Large intestine (tissue), 3 donors: ENCODE results near the gene RNF13. TPM values are rescaled to one million over a fixed set of nuclear protein-coding genes. Genes with fewer than 3 reads are reported as not detected.
A peak's percentile ranks its signal among the peaks of the same experiment; 100 is the strongest.

ENCODE experiments used
- DNase-seq, 2 donors: peaks; one replicate each; pipeline versions ENCODE4 v3.0.0 to v3.0.0-alpha.2; 2013
- H3K27ac ChIP-seq: one replicate; pipeline ENCODE4 v1.5.1; 2013; ENCODE audit warnings: low read length
- H3K27me3 ChIP-seq: 2 replicates; pipeline ENCODE4 v1.6.1; 2013; ENCODE audit warnings: low read length; ENCODE audit not compliant: control insufficient read depth, insufficient read depth
- H3K36me3 ChIP-seq: 2 replicates; pipeline ENCODE4 v1.6.1; 2013; ENCODE audit warnings: low read length; ENCODE audit not compliant: control insufficient read depth, insufficient read depth
- H3K4me1 ChIP-seq: one replicate; pipeline ENCODE4 v1.6.1; 2013; ENCODE audit warnings: low read length; ENCODE audit not compliant: control insufficient read depth, insufficient read depth
- H3K4me3 ChIP-seq: one replicate; pipeline ENCODE4 v1.5.1; 2013; ENCODE audit warnings: low read length
- H3K9me3 ChIP-seq: one replicate; pipeline ENCODE4 v1.6.1; 2013; ENCODE audit warnings: mild to moderate bottlenecking, low read depth, low read length, moderate library complexity; ENCODE audit not compliant: control insufficient read depth
- WGBS: methylation state at CpG from one replicate; pipeline ENCODE4 v1.1.5; 2013; ENCODE audit warnings: low lambda C conversion rate; ENCODE audit not compliant: insufficient coverage; 5-methylcytosine and 5-hydroxymethylcytosine counted together
- polyA plus RNA-seq: library from polyadenylated mRNA; unstranded; fragments of 120-200 nt; gene quantifications from one replicate; pipeline ENCODE4 v1.2.1, GENCODE V29; 2013

The RNF13 gene
- polyA plus RNA-seq, 1 donor: 56.2 TPM

GRCh38 chr3:149796026-149796425 lies 17.0 kb upstream of the RNF13 start:
- no peaks in the 10 kb centered on the region for H3K4me1 ChIP-seq
- DNase-seq: no peak
- no peak overlapping the region for H3K4me3 ChIP-seq
- no peaks in the 10 kb centered on the region for H3K9me3 ChIP-seq
- no CpG with 5 or more reads among the region's 1 CpG for WGBS
- no peaks in the 10 kb centered on the region for H3K36me3 ChIP-seq
- no peak overlapping the region for H3K27ac ChIP-seq
- H3K27me3 ChIP-seq: no peaks in the 10 kb centered on the region

DNA sequence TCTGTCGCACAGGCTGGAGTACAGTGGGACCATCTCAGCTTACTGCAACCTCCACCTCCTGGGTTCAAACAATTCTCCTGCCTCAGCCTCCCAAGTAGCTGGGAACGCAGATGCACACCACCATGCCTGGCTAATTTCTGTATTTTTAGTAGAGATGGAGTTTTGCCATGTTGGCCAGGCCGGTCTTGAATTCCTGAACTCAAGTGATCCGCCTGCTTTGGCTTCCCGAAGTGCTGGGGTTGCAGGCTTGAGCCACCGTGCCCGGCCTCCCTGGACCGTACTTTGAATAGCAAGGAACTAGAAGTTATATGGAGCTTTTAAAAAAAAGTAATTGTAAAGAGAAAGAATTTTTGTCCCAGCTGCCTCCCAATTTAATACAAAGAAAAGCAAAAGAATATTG lies 12.3 kb upstream of the RNF13 start:
- H3K9me3 ChIP-seq: no peaks in the 10 kb centered on the region
- no peak for DNase-seq
- H3K27me3 ChIP-seq: no peaks in the 10 kb centered on the region
- H3K27ac ChIP-seq: no peak overlapping the region
- WGBS: 100% methylated on average over 1 of the region's 8 CpGs
- no peaks in the 10 kb centered on the region for H3K4me1 ChIP-seq
- no peak overlapping the region for H3K4me3 ChIP-seq
- no peaks in the 10 kb centered on the region for H3K36me3 ChIP-seq

DNA sequence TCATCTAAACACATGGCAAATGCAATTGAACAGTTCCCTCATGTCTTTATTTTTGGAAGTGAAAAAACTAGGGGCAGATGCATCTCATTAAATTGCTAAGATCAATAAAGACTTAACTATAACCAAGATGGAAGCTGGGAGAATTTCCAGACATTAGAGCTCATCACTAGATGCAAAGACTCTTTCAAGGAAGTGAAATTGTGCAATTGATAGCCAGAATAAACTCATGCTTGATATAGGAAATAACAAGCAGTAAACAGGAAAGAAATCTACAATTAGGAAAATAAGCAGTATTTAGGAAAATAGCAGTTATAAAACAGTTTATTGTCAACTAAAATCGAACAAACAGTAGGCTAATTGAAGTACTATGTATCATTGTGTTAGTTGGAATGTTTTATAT lies 11.8 kb upstream of the RNF13 start:
- no peak for DNase-seq
- Histone ChIP-seq H3K27me3 (no peaks in the 10 kb centered on the region), H3K27ac (no peak overlapping the region), H3K4me1 (no peaks in the 10 kb centered on the region), H3K4me3 (no peak overlapping the region), H3K36me3 (no peaks in the 10 kb centered on the region), H3K9me3 (no peaks in the 10 kb centered on the region)
- 50% methylated on average over 1 of the region's 1 CpG for whole genome bisulfite sequencing

DNA sequence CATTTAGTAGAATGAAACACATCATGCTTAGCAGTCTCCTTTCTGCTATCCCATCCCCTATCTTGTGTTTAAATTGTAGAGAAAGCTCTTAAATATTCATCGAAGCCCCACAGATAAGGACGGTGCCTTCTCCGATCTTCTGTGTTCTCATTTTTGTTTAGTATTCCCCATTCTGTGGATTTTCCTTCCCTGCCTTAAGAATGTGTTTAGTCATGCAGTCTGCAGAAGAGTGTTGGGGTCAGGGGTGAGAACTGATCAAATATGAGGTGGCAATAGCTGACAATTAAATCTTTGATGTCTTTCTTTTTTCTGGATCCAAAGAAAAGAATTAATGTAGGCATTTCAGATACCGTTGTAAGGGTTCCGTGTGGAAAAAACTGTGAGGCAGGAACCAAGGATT lies 11.4 kb upstream of the RNF13 start:
- no peaks in the 10 kb centered on the region for H3K9me3 ChIP-seq
- H3K4me1 ChIP-seq: no peaks in the 10 kb centered on the region
- no peak overlapping the region for H3K27ac ChIP-seq
- WGBS: 63% methylated on average over 2 of the region's 5 CpGs
- DNase-seq: no peak
- H3K4me3 ChIP-seq: no peak overlapping the region
- no peaks in the 10 kb centered on the region for H3K27me3 ChIP-seq
- no peaks in the 10 kb centered on the region for H3K36me3 ChIP-seq

GRCh38 chr3:149806171-149806778 lies 6.7 kb upstream of the RNF13 start:
- WGBS: no CpG with 5 or more reads among the region's 2 CpGs
- no peaks in the 10 kb centered on the region for H3K36me3 ChIP-seq
- no peak overlapping the region for H3K4me3 ChIP-seq
- DNase-seq: no peak
- no peaks in the 10 kb centered on the region for H3K4me1 ChIP-seq
- H3K27ac ChIP-seq: no peak overlapping the region
- no peaks in the 10 kb centered on the region for H3K27me3 ChIP-seq
- no peaks in the 10 kb centered on the region for H3K9me3 ChIP-seq

DNA sequence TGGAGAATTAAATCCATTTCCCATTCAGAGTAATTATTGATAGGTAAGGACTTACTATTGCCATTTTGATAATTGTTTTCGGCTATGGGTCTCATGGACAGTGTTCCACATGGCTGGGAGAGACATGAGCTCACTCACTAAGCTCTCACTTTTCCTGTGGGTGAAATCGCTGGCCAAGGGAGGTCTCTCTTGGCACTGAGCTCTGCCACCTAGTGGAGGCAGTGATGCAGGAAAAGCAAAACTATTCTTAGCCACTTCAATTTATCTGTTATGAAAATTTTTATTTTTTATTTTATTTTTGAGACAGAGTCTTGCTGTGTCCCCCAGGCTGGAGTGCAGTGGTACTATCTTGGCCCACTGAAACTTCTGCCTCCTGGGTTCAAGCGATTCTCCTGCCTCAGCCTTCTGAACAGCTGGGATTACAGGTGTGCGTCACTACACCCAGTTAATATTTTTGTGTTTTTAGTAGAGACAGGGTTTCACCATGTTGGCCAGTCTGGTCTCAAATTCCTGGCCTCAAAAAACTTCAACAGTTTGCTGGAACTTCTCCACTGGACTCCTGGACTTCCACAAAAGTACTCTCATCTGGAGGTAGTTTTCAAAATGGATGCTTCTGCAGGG lies 4.7 kb upstream of the RNF13 start:
- peak; percentile 48 to 58 for DNase-seq
- H3K4me1 ChIP-seq: no peaks in the 10 kb centered on the region
- no peaks in the 10 kb centered on the region for H3K27me3 ChIP-seq
- no peaks in the 10 kb centered on the region for H3K36me3 ChIP-seq
- no peaks in the 10 kb centered on the region for H3K9me3 ChIP-seq
- H3K27ac ChIP-seq: no peak overlapping the region
- no peak overlapping the region for H3K4me3 ChIP-seq
- no CpG with 5 or more reads among the region's 4 CpGs for WGBS

DNA sequence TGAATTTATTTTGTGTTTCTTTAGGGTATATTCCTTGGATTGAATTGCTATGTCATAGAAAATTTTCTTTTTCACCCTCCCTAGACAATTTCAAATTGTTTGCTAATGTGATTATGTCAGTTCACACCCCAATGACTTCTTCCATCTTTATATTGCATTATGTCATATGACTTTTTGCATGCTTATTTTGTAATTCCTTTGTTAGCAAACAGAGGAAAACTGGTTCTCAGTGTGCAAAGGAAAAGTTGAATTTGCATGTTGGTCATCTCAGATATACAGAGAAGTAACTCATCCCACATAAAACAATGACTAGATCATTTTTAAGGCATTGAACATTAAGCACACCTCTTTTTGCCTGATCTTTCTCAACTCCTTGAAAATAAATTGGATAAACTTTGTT lies 3.3 kb upstream of the RNF13 start:
- H3K36me3 ChIP-seq: no peaks in the 10 kb centered on the region
- no peaks in the 10 kb centered on the region for H3K27me3 ChIP-seq
- H3K27ac ChIP-seq: no peak overlapping the region
- DNase-seq: no peak
- H3K4me1 ChIP-seq: peaks cover 3% of the 10 kb centered on the region
- H3K4me3 ChIP-seq: no peak overlapping the region
- no peaks in the 10 kb centered on the region for H3K9me3 ChIP-seq

DNA sequence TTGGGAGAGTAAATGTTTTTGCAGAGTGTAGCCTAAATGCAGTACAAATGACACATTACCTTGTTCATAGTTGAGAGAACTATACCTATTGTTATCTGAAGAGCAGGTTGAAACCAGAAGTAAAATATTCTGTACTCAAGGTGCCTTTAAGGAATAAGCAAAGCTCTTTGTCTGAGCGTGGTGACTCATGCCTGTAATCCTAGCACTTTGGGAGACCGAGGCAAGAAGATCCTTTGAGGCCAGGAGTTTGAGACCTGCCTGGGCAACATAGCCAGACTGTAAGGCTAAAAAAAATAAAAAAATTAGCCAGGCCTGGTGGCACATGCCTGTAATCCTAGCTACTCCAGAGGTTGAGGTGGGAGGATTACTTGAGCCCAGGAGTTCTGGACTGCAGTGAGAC lies 2.2 kb upstream of the RNF13 start:
- Histone ChIP-seq H3K4me1 (peaks cover 6% of the 10 kb centered on the region), H3K36me3 (no peaks in the 10 kb centered on the region), H3K27me3 (no peaks in the 10 kb centered on the region), H3K27ac (no peak overlapping the region), H3K4me3 (no peak overlapping the region), H3K9me3 (no peaks in the 10 kb centered on the region)
- WGBS: 100% methylated on average over 2 of the region's 2 CpGs
- no peak for DNase-seq

- Histone ChIP-seq H3K4me1 (peaks cover 6% of the 10 kb centered on the region), H3K27ac (peak overlapping the region; percentile 97), H3K27me3 (no peaks in the 10 kb centered on the region), H3K9me3 (no peaks in the 10 kb centered on the region), H3K4me3 (peak overlapping the region; percentile 89), H3K36me3 (no peaks in the 10 kb centered on the region)
- no CpG with 5 or more reads among the region's 13 CpGs for whole genome bisulfite sequencing
- no peak for DNase-seq
These were observed 830 bp upstream of the RNF13 start for GRCh38 chr3:149812165-149812605.

GRCh38 chr3:149813367-149814281 lies 609 bp downstream of the RNF13 start:
- Histone ChIP-seq H3K27ac (peak overlapping the region; percentile 97), H3K9me3 (no peaks in the 10 kb centered on the region), H3K36me3 (no peaks in the 10 kb centered on the region), H3K27me3 (no peaks in the 10 kb centered on the region), H3K4me3 (peak overlapping the region; percentile 89), H3K4me1 (peaks cover 6% of the 10 kb centered on the region)
- peak in 1 of 2 donors; percentile 47 for DNase-seq
- WGBS: 0% methylated on average over 4 of the region's 29 CpGs
